Measurements from ENCODE around the gene CARD11. TPM values are rescaled to one million over a fixed set of nuclear protein-coding genes. Genes with fewer than 3 reads are reported as not detected.

CARD11 gene
- polyA plus RNA-seq, 1 donor from 2014 or later = not detected

DNA sequence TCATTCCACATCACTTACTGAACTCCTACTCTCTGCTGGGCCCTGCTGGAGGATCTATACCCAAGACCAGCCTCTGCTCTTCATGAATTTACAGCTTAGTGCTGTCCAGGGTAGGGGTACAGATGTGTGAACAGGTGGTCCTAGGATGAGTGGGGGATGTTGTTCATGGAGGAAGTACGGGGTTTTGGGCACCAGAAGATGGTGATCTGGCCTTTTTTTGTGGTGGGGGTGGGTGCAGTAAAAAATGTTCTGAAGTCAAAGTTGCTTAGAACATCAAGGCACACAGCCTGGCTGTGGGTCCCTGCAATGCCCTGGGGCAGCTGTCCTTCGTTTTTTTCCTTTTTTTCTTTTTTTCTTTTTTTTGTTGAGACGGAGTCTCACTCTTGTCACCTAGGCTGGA is 165.4 kb downstream of the CARD11 start:
- no peaks in the 10 kb centered on the region for H3K9me2 ChIP-seq (ENCODE audit: insufficient read depth, low read length)
- no peak overlapping the region for H3K9ac ChIP-seq (ENCODE audit: low read length)
- H4K20me1 ChIP-seq (ENCODE audit: insufficient read depth) = no peaks in the 10 kb centered on the region
- TF ChIP-seq MXI1 (conservative IDR thresholded peaks at IDR 0.05; ENCODE audit: poor library complexity, severe bottlenecking) (no peak), SMC3 (conservative IDR thresholded peaks at IDR 0.05; ENCODE audit: poor library complexity) (no peak), POLR2AphosphoS5 (IDR thresholded peaks at IDR 0.05) (no peak), TAF1 (IDR thresholded peaks at IDR 0.05; ENCODE audit: low read depth) (no peak), EP300 (conservative IDR thresholded peaks at IDR 0.05; ENCODE audit: poor library complexity, severe bottlenecking) (no peak), RAD21 (conservative IDR thresholded peaks at IDR 0.05) (no peak), EZH2 (IDR thresholded peaks at IDR 0.05; ENCODE audit: borderline replicate concordance, insufficient read depth, low read length, poor library complexity, severe bottlenecking) (no peak)
- no peak overlapping the region for H2AFZ ChIP-seq (ENCODE audit: low read depth, low read length)
- no peaks in the 10 kb centered on the region for H3K79me2 ChIP-seq (replicated peaks; ENCODE audit: insufficient read depth, low read length)
- H3K36me3 ChIP-seq (ENCODE audit: insufficient read depth, low read length) = no peaks in the 10 kb centered on the region
- no peak overlapping the region for H3K4me2 ChIP-seq (ENCODE audit: low read length)
- H3F3A ChIP-seq (ENCODE audit: insufficient read depth, low read length, poor library complexity, severe bottlenecking) = no peaks in the 10 kb centered on the region
- H3K9me3 ChIP-seq (ENCODE audit: low read length) = no peaks in the 10 kb centered on the region
- H3K4me3 ChIP-seq (ENCODE audit: low read length) = no peak overlapping the region
- no peaks in the 10 kb centered on the region for H3K27me3 ChIP-seq (ENCODE audit: insufficient read depth, low read depth, low read length)
- H3K27ac ChIP-seq (ENCODE audit: low read length) = no peak overlapping the region

DNA sequence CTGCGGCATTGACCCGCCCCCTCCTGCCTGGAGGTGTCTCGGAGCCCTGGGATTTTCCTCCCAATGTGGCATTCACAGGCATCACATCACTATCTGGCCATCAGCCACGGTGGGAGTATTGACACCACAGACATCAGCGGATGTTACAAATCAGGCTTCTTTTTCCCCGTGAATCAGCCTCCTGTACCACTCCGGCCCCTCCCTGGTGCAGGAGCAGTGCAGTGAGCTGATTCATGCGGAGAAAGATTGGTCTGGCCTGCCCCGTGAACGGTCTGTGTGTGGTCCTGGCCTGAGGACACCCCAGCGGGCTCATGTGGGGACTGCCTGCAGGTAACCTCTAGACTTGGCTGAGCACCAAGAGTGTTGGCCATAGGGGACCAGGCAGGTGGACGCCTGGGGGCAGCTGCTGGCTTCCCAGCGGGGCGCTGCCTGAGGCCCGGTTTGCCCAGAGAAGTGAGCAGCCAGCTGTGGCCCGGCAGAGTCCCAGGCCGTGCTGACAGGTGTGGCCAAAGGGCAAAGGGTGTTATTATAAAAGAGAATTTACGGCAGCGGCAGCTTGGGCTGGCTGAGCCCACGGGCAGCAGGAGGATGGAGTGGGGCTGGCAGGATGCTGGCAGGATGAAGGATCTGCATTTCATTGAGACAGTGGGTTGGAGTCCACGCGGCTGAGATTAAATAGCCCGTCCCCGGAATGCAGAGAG is 167.5 kb downstream of the CARD11 start:
- Histone ChIP-seq H3K27ac (ENCODE audit: low read length) (no peak overlapping the region), H3K4me3 (ENCODE audit: low read length) (no peak overlapping the region), H3K9me2 (ENCODE audit: insufficient read depth, low read length) (no peaks in the 10 kb centered on the region), H3K79me2 (replicated peaks; ENCODE audit: insufficient read depth, low read length) (no peaks in the 10 kb centered on the region), H3K36me3 (ENCODE audit: insufficient read depth, low read length) (no peaks in the 10 kb centered on the region), H3K9me3 (ENCODE audit: low read length) (no peaks in the 10 kb centered on the region), H4K20me1 (ENCODE audit: insufficient read depth) (no peaks in the 10 kb centered on the region), H3K9ac (ENCODE audit: low read length) (no peak overlapping the region), H3K27me3 (ENCODE audit: insufficient read depth, low read depth, low read length) (no peaks in the 10 kb centered on the region), H3K4me2 (ENCODE audit: low read length) (no peak overlapping the region), H2AFZ (ENCODE audit: low read depth, low read length) (no peak overlapping the region), H3F3A (ENCODE audit: insufficient read depth, low read length, poor library complexity, severe bottlenecking) (no peaks in the 10 kb centered on the region)
- no peak for TF ChIP-seq EZH2 (IDR thresholded peaks at IDR 0.05; ENCODE audit: borderline replicate concordance, insufficient read depth, low read length, poor library complexity, severe bottlenecking)
- TF ChIP-seq EP300 (conservative IDR thresholded peaks at IDR 0.05; ENCODE audit: poor library complexity, severe bottlenecking) = no peak
- TF ChIP-seq TAF1 (IDR thresholded peaks at IDR 0.05; ENCODE audit: low read depth) = no peak
- TF ChIP-seq MXI1 (conservative IDR thresholded peaks at IDR 0.05; ENCODE audit: poor library complexity, severe bottlenecking) = no peak
- TF ChIP-seq REST (IDR thresholded peaks at IDR 0.05; ENCODE audit: borderline replicate concordance) = no peak
- no peak for TF ChIP-seq RAD21 (conservative IDR thresholded peaks at IDR 0.05)
- TF ChIP-seq, protein P1, sequence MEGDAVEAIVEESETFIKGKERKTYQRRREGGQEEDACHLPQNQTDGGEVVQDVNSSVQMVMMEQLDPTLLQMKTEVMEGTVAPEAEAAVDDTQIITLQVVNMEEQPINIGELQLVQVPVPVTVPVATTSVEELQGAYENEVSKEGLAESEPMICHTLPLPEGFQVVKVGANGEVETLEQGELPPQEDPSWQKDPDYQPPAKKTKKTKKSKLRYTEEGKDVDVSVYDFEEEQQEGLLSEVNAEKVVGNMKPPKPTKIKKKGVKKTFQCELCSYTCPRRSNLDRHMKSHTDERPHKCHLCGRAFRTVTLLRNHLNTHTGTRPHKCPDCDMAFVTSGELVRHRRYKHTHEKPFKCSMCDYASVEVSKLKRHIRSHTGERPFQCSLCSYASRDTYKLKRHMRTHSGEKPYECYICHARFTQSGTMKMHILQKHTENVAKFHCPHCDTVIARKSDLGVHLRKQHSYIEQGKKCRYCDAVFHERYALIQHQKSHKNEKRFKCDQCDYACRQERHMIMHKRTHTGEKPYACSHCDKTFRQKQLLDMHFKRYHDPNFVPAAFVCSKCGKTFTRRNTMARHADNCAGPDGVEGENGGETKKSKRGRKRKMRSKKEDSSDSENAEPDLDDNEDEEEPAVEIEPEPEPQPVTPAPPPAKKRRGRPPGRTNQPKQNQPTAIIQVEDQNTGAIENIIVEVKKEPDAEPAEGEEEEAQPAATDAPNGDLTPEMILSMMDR (IDR thresholded peaks at IDR 0.05; ENCODE audit: poor library complexity, severe bottlenecking) = no peak
- TF ChIP-seq POLR2AphosphoS5 (IDR thresholded peaks at IDR 0.05) = no peak
- no peak for TF ChIP-seq SMC3 (conservative IDR thresholded peaks at IDR 0.05; ENCODE audit: poor library complexity)
